ENCODE measurements around the gene SAMD14.

The SAMD14 gene

GRCh38 chr17:50093807-50094206, 36.2 kb downstream of the SAMD14 start:
- TF ChIP-seq CTCF (conservative IDR thresholded peaks at IDR 0.05; ENCODE audit: control insufficient read depth, insufficient read depth, low read depth, low read length): no peak
- no peak for DNase-seq (ENCODE audit: low read depth)
- H3K4me3 ChIP-seq (ENCODE audit: control insufficient read depth, low read depth, low read length): no peak overlapping the region

GRCh38 chr17:50093246-50093645, 36.7 kb downstream of the SAMD14 start:
- no peak for TF ChIP-seq CTCF (conservative IDR thresholded peaks at IDR 0.05; ENCODE audit: control insufficient read depth, insufficient read depth, low read depth, low read length)
- no peak for DNase-seq (ENCODE audit: low read depth)
- H3K4me3 ChIP-seq (ENCODE audit: control insufficient read depth, low read depth, low read length): no peak overlapping the region

GRCh38 chr17:50091918-50092285, 38.1 kb downstream of the SAMD14 start:
- TF ChIP-seq CTCF (conservative IDR thresholded peaks at IDR 0.05; ENCODE audit: control insufficient read depth, insufficient read depth, low read depth, low read length): no peak
- no peak for DNase-seq (ENCODE audit: low read depth)
- H3K4me3 ChIP-seq (ENCODE audit: control insufficient read depth, low read depth, low read length): no peak overlapping the region

- TF ChIP-seq CTCF (conservative IDR thresholded peaks at IDR 0.05; ENCODE audit: control insufficient read depth, insufficient read depth, low read depth, low read length): no peak
- DNase-seq (ENCODE audit: low read depth): no peak
- H3K4me3 ChIP-seq (ENCODE audit: control insufficient read depth, low read depth, low read length): no peak overlapping the region
Measured at GRCh38 chr17:50090971-50091917, 38.7 kb downstream of the SAMD14 start.

- no peak for TF ChIP-seq CTCF (conservative IDR thresholded peaks at IDR 0.05; ENCODE audit: control insufficient read depth, insufficient read depth, low read depth, low read length)
- H3K4me3 ChIP-seq (ENCODE audit: control insufficient read depth, low read depth, low read length): no peak overlapping the region
- no peak for DNase-seq (ENCODE audit: low read depth)
Measured at GRCh38 chr17:50090071-50090470, 39.9 kb downstream of the SAMD14 start.

- no peak for DNase-seq (ENCODE audit: low read depth)
- no peak for TF ChIP-seq CTCF (conservative IDR thresholded peaks at IDR 0.05; ENCODE audit: control insufficient read depth, insufficient read depth, low read depth, low read length)
- no peak overlapping the region for H3K4me3 ChIP-seq (ENCODE audit: control insufficient read depth, low read depth, low read length)
Measured at GRCh38 chr17:50088952-50089825, 40.8 kb downstream of the SAMD14 start.

All from fibroblast of mammary gland (primary cell).